ENCODE measurements around the gene C17orf67.

DNA sequence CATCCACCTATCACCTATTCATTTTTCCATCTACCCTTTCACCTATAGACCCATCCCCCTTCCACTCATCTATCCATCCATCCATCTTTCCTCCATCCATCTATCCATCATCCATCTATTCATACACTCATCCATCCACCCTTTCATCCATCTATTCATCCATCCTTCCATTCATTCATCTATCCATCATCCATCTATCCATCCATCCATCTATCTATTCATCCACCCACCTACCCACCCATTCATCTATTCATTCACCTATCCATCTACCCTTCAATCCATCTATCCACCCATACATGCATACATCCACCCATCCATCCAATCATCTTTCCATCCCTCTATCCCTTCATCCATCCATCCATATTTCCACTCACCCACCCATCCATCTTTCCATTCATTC lies 63.3 kb downstream of the C17orf67 start:
- TF ChIP-seq POLR2A (IDR thresholded peaks at IDR 0.05) (no peak), CTCF (IDR thresholded peaks at IDR 0.05 in 8 of 11, conservative IDR thresholded peaks at IDR 0.05 in 3 of 11) (no peak), POLR2AphosphoS5 (IDR thresholded peaks at IDR 0.05) (no peak)

All from spleen (tissue), 7 donors.